Mucosa of descending colon (tissue), 3 donors: ENCODE results near the gene TSPAN13. TPM values are rescaled to one million over a fixed set of nuclear protein-coding genes. Genes with fewer than 3 reads are reported as not detected.

Experiments used
- ATAC-seq: fragments of 200-7000 bp; cut with Tn5 transposase; one replicate; pipeline ENCODE4 v1.9.1; 2020; ENCODE audit warnings: mild to moderate bottlenecking, moderate library complexity
- DNase-seq, 3 donors: peaks; one replicate each; pipeline ENCODE4 v3.0.0-alpha.2; 2020
- H3K36me3 ChIP-seq: fragments of 200-600 bp; one replicate; pipeline ENCODE4 v1.8.0; 2021; ENCODE audit warnings: low read depth, mild to moderate bottlenecking
- H3K4me1 ChIP-seq: fragments of 200-600 bp; one replicate; pipeline ENCODE4 v1.8.0; 2021; ENCODE audit warnings: low read depth, mild to moderate bottlenecking
- H3K4me3 ChIP-seq: fragments of 200-600 bp; one replicate; pipeline ENCODE4 v1.8.0; 2021; ENCODE audit warnings: mild to moderate bottlenecking
- H3K9me3 ChIP-seq: fragments of 200-600 bp; one replicate; pipeline ENCODE4 v1.8.0; 2021; ENCODE audit warnings: mild to moderate bottlenecking
- CTCF ChIP-seq: fragments of 200-600 bp; IDR thresholded peaks from one replicate; pipeline ENCODE4 v1.8.0; 2022; ENCODE audit warnings: antibody characterized with exemption, mild to moderate bottlenecking
- intact Hi-C, 2 donors: fragments of 100-400 bp; cut with DNase I in 1 of 2; cut with micrococcal nuclease in 1 of 2; formaldehyde crosslinking; loops; one replicate each; pipeline versions ENCODE4 v1.11.0 to v1.11.1; 2022; cut with DNase I, micrococcal nuclease
- total RNA-seq, 3 donors: library from RNA; stranded (reverse); fragmentation: NEBNext Ultra II Directional in 2 of 3; extraction: Animal tissue kit (Norgen Biotek cat#: 25700) in 2 of 3; gene quantifications; one replicate each; pipeline versions ENCODE4 v1.2.1 to v1.2.4, GENCODE V29; 2021 to 2023
- donor health status: DM: no; HTN: no; CAD: no; lungs with moderate emphysema.
- donor health status: DM: no; HTN: no; CAD: no.
- donor health status: DM: no; HTN: yes; CAD: no.

The TSPAN13 gene
- total RNA-seq, 3 donors from 2014 or later = 38.9 to 91.4 (median 90.8) TPM

GRCh38 chr7:16740996-16741395 is 12.6 kb upstream of the TSPAN13 start:
- Histone ChIP-seq H3K4me1 (peaks cover 5% of the 10 kb centered on the region), H3K4me3 (no peak overlapping the region), H3K9me3 (no peaks in the 10 kb centered on the region), H3K36me3 (no peaks in the 10 kb centered on the region)
- DNase-seq (no peak), ATAC-seq (peak; percentile 64)
- intact Hi-C loops = no loop called here
- no peak for TF ChIP-seq CTCF

GRCh38 chr7:16741676-16742075 is 11.9 kb upstream of the TSPAN13 start:
- intact Hi-C loops = no loop called here
- H3K4me1 ChIP-seq = peaks cover 5% of the 10 kb centered on the region
- TF ChIP-seq CTCF = no peak
- ATAC-seq = no peak
- no peak for DNase-seq
- no peaks in the 10 kb centered on the region for H3K9me3 ChIP-seq
- H3K4me3 ChIP-seq = no peak overlapping the region
- H3K36me3 ChIP-seq = no peaks in the 10 kb centered on the region

- H3K4me1 ChIP-seq = peaks cover 5% of the 10 kb centered on the region
- H3K4me3 ChIP-seq = no peak overlapping the region
- no peak for DNase-seq
- no peak for ATAC-seq
- intact Hi-C loops = no loop called here
- no peaks in the 10 kb centered on the region for H3K36me3 ChIP-seq
- TF ChIP-seq CTCF = no peak
- H3K9me3 ChIP-seq = no peaks in the 10 kb centered on the region
Measured at GRCh38 chr7:16742547-16742946, 11.0 kb upstream of the TSPAN13 start.

DNA sequence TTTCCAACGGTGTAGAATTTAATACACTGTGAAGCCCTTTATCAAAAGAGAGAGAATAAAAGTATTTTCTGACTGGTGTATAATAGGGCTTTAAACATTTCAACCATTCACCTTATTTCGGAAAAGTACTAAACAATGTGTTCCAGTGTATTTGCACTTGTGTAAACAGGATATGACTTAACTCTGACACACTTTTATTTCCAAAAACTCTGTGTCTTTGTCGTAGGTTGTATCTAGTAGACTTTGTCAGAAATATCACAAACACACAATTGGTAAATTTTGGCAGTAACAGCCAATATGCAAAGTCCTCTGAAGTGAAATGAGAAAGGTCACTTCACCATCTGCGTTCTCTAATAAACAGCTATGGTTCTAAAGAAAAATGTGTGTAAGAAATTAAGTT is 10.3 kb upstream of the TSPAN13 start:
- ATAC-seq = no peak
- DNase-seq = no peak
- no peak for TF ChIP-seq CTCF
- no peaks in the 10 kb centered on the region for H3K9me3 ChIP-seq
- intact Hi-C loops = no loop called here
- H3K4me3 ChIP-seq = no peak overlapping the region
- peaks cover 5% of the 10 kb centered on the region for H3K4me1 ChIP-seq
- H3K36me3 ChIP-seq = no peaks in the 10 kb centered on the region

- Histone ChIP-seq H3K9me3 (no peaks in the 10 kb centered on the region), H3K4me1 (peaks cover 5% of the 10 kb centered on the region), H3K36me3 (no peaks in the 10 kb centered on the region), H3K4me3 (no peak overlapping the region)
- intact Hi-C loops = no loop called here
- ATAC-seq (no peak), DNase-seq (no peak)
- TF ChIP-seq CTCF = no peak
Measured at GRCh38 chr7:16744518-16745250, 8.9 kb upstream of the TSPAN13 start.
